KBM-7 (cell line): ENCODE data around the gene SDR42E1.

Experiments used
- DNase-seq: peaks from one replicate; pipeline ENCODE4 v3.0.0-alpha.2; 2015
- in situ Hi-C: fragments of 300-500 bp; cut with MboI; formaldehyde crosslinking; loops from 2 replicates; pipeline ENCODE4 v1.14.3; 2020; ENCODE audit warnings: low sequenced_read_pairs, low pct_unique_long_range_greater_than_20kb, mixed read lengths

SDR42E1 gene

DNA sequence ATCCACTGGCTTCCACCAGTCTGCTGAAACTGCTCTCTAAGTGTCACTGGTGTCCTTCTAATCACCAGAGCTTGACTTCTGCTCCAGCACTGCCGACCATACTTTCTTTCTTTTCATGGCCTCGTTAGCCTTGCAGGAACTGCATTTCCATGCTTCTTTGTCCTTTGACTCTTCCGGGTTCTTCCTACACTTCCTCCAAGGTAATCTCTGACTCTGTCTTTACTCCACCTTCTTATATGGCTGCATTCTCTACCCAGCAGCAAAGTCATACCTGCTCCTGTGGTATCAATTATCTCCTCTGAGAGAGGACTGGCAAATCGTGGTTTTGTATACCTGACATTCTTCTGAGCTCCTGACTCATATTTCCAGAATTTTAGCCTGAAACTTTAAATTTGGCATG is 30.3 kb upstream of the SDR42E1 start:
- in situ Hi-C loops, result no loop called here
- no peak for DNase-seq

DNA sequence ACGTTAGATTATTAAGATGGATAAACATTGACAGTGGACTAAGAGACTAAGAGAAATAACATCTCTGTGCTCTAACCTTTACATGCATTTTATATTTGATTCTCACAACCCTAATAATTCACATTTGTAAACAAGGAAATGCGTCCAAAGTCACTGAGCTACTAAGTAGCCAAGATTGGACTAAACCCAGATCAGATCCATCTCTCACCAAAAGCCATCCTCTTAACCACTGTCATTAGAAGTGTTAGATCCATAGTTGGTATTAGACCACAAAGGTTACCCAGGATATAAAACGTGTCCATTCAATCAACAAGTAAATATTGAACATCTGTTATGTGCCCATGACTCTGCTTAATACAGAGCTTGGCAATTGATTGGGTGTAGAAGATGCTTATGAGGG is 29.0 kb upstream of the SDR42E1 start:
- in situ Hi-C loops, result no loop called here
- DNase-seq, result no peak

DNA sequence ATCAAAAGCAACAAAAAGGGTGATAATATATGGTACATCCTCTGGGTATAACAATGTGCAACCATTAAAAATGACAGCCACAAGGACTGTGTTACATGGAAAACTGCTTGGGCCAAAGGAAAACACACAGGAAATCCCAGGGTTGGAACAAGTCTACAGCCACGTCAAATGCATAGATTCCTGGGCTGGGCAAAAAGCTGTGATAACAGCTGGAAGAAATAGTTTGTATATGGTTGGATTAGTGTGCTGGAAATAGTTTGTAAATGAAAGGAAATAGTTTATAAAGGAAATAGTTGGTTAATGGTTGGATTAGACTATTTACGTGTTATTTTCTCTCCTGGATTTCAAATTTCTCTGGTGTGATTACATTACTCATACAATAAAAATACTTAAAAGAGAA is 26.4 kb upstream of the SDR42E1 start:
- DNase-seq, result no peak
- in situ Hi-C loops, result no loop called here

GRCh38 chr16:82037251-82037650 is 26.0 kb upstream of the SDR42E1 start:
- DNase-seq, result no peak
- in situ Hi-C loops, result no loop called here

DNA sequence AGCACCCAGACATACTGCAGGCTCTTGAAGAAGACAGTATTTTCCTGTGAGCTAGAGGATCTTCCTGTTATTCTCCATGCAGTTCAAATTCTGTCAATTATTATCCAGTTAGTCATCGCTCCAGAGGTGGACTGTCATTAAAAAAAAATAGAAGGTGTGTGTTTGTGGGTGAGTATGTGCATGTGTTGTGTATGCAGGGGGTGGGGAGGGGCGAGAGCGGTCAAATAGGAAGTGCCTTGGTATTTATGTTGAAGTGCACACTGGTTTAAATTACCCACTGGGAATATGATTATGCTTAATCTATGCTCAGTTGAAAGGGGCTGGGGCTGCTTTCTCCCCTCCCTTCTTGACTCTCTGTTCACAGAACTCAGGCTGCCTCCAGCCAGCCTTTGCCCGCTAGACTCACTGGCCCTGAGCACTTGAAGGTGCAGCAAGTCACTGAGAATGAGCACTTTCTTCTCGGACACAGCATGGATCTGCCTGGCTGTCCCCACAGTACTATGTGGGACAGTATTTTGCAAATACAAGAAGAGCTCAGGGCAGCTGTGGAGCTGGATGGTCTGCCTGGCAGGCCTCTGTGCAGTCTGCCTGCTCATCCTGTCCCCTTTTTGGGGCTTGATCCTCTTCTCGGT is 23.8 kb upstream of the SDR42E1 start, which contains the start of gene HSD17B2:
Gene HSD17B2 (plus strand): TSS at position 273 of the 632 bp plus-strand sequence. CDS start 172 bp downstream, at position 445.
- no peak for DNase-seq
- in situ Hi-C loops, result no loop called here

DNA sequence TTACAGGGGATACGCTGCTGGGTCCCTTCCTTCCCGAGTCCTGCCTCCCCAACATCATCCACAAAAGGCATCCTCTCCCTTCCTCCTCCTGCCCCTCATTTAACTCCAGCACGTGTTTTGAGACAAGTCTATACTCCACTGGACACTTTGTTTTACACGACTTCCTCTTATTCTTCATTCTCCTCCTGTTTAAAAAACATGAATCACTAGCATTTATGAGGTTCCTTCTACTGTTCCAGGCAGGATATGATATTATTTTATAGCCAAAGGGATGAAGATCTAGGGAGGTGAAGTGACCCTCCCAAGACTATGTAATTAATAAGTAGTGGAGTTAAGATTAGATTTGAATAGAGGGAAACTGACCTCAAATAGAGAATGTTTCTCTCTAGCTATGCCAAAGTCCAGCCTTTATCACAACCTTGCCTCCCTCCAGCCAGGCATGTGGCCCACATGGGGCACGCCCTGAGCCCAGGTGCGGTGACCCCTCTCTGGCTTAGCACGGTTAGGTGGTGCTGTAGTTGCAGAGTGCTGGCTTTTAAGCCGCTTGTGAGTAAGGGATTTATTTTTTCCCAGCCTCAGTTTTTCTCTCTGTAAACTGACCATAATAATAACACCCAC is 22.5 kb upstream of the SDR42E1 start:
- no peak for DNase-seq
- in situ Hi-C loops, result no loop called here

DNA sequence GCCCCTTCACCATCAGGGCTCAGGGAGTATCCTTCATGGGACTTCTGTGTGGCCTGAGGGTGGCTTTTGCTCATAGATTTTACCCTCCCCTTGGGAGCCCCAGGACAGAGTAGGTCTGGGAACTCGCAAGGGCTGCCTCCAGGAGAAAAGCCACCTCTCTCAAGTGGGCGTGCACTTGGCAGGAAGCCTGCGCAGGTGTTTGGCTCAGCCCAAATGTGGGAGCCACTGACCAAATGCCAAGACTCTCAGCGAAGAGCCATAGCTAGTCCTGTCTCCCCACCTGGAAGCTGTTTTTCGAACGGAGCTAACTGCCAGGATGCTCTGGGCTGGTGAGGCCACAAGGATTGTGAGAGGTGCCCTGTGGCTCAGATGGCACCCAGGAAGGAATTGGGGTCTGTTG is 21.7 kb upstream of the SDR42E1 start:
- DNase-seq, result no peak
- in situ Hi-C loops, result no loop called here

- in situ Hi-C loops, result no loop called here
- DNase-seq, result peak; percentile 28
Observed at GRCh38 chr16:82031116-82032084, 20.1 kb upstream of the SDR42E1 start.

DNA sequence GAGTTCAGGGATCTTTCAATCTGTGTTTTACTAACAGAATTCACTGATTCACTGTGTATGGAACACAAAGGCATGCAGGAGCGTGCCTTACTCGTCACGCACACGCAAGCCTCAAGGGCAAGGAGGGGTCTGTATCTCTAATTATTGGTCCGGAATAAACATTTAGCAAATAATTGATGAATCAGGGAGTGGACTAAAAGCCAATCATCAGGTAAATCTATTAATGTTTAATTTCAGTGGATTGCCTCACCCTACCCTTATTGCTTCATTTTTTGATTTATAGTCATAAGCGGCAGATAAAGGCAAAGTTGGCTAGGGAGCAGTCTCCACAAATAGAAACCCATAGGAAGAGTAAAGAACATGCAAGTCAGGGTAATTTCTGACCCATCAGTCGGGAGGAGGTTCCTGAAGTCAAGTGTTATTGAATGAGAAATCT is 16.4 kb upstream of the SDR42E1 start:
- DNase-seq, result no peak
- in situ Hi-C loops, result no loop called here

GRCh38 chr16:82024883-82025282 is 13.6 kb upstream of the SDR42E1 start:
- in situ Hi-C loops, result no loop called here
- no peak for DNase-seq

GRCh38 chr16:82024316-82024715 is 13.0 kb upstream of the SDR42E1 start:
- no peak for DNase-seq
- in situ Hi-C loops, result no loop called here

DNA sequence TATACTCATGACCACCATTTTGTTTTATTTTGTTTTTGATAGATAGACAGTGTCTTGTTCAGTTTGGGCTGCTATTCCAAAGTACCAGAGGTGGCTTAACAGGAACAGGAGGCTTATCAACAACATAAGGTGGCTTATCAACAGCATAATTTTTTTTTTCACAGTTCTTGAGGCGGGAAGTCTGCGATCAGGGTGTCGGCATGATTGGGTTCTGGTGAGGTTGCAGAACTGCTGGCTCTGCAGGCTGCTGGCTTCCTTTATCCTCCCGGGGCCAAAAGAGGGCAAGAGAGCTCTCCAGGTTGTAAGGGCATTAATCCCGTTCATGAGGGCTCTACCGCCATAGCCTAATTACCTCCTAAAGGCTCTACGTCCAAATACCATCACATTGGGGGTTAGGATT is 11.9 kb upstream of the SDR42E1 start:
- DNase-seq, result no peak

GRCh38 chr16:82020051-82020450 is 8.8 kb upstream of the SDR42E1 start:
- DNase-seq, result no peak
- in situ Hi-C loops, result no loop called here

More for the DNA sequence above, 11.9 kb upstream of the SDR42E1 start:
- in situ Hi-C loops, result no loop called here

GRCh38 chr16:82019535-82019934 is 8.3 kb upstream of the SDR42E1 start:
- in situ Hi-C loops, result no loop called here
- no peak for DNase-seq

- in situ Hi-C loops, result no loop called here
Observed at GRCh38 chr16:82017911-82018568, 6.8 kb upstream of the SDR42E1 start.

DNA sequence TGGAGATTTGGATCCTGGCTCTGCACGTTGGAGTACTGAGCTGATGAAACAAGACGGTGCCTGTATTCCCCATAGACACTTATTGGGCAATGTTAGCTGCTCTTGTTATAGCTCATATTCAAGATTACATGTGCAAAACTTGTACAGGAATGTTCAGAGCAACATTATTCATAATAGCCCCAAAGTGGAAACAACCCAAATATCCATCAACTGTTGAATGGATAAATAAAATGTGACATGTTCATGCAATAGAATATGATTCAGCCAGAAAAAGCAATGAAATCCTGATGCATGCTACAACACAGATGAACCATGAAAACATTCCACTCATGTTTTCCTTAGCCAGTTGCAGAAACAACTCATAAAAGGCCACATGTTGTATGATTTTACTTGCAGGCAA is 5.7 kb upstream of the SDR42E1 start:
- in situ Hi-C loops, result no loop called here

More at GRCh38 chr16:82017911-82018568, 6.8 kb upstream of the SDR42E1 start:
- DNase-seq, result no peak

GRCh38 chr16:82016263-82016662 is 5.0 kb upstream of the SDR42E1 start:
- in situ Hi-C loops, result no loop called here
- DNase-seq, result peak; percentile 37

More for the DNA sequence above, 5.7 kb upstream of the SDR42E1 start:
- no peak for DNase-seq

DNA sequence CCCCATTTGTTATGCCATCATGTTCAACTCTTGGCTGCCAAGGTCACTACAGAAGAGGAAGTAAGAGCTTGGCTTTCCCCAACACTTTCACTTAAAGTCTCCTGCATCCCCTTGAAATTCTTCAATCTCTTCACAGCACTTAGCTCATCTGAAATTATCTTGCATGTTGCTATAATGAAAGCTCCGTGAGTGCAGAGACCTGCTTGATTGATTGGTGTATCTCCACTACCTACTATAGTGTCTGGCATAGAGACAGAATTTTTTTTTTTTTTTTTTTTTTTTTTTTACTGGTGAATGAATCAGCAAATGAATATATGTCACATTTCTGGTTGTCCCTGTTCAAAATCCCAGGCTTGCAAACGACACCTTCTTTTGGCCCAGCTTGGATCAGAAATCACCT is 1.9 kb upstream of the SDR42E1 start:
- in situ Hi-C loops, result no loop called here

DNA sequence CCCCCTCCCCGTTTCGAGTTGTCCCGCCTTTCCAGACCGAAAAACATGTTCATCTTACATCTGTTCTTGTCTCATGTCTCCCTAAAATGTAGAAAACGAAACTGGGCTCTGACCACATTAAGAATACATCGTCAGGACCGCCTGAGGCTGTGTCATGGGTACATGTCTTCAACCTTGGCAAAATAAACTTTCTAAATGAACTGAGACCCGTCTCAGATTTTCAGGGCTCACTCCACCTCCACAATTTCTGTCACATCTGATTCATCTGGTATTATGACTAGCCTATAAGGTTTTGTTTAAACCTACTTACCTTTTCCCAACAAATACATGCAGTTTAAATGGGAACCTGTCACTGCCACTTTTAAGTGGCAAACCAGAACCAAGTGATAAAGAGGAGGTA is 621 bp downstream of the SDR42E1 start:
- in situ Hi-C loops, result no loop called here
- DNase-seq, result no peak

More for the DNA sequence above, 1.9 kb upstream of the SDR42E1 start:
- no peak for DNase-seq
